GM12878 (cell line): Measurements from ENCODE around the gene PFKFB1. TPM values are rescaled to one million over a fixed set of nuclear protein-coding genes. Genes with fewer than 3 reads are reported as not detected.

Experiments
- ATAC-seq: fragments of 200-7000 bp; cut with Tn5 transposase; 3 replicates; pipeline ENCODE4 v1.9.1; 2020; ENCODE audit warnings: mild to moderate bottlenecking, moderate library complexity
- BruUV-seq: library from RNA; stranded (reverse); fragments of 400-500 nt; replicated peaks from 2 replicates; lab custom pipeline; 2021; lab: Mats Ljungman, UMichigan
- CTCF ChIA-PET: fragments of 300-600 bp; sonication (Branson Sonifier 250); formaldehyde crosslinking; extraction: SDS; loops from one replicate; lab custom pipeline; 2021; ENCODE audit warnings: inconsistent platforms; lab: Yijun Ruan, JAX
- POLR2A ChIA-PET: fragments of 350-600 bp; formaldehyde crosslinking; extraction: SDS; loops from one replicate; lab custom pipeline; 2021; ENCODE audit warnings: inconsistent platforms; lab: Charles Lee
- RAD21 ChIA-PET: fragments of 300-600 bp; sonication (Branson Sonifier 250); formaldehyde crosslinking; loops from one replicate; lab custom pipeline; 2023; ENCODE audit warnings: antibody characterized with exemption; ENCODE audit not compliant: unreplicated experiment; lab: Charles Lee
- SMC1A ChIA-PET: fragments of 300-600 bp; sonication (Branson Sonifier 250); formaldehyde crosslinking; loops from one replicate; lab custom pipeline; 2023; ENCODE audit not compliant: unreplicated experiment, uncharacterized antibody; lab: Charles Lee
- DNase-seq: peaks from one replicate; pipeline ENCODE4 v3.0.0-alpha.2; 2011; ENCODE audit warnings: low read depth, low spot score
- FAIRE-seq: peaks from 3 replicates; lab custom pipeline; 2011; peaks lifted over from hg19 to GRCh38; lab: Jason Lieb, UNC
- H2AFZ ChIP-seq: 2 replicates; pipeline ENCODE4 v1.6.0; 2011; ENCODE audit warnings: low read depth, low read length, control low read depth; ENCODE audit not compliant: control insufficient read depth
- H3K27ac ChIP-seq: 2 replicates; pipeline ENCODE4 v1.5.1; 2011; ENCODE audit warnings: control low read depth; ENCODE audit not compliant: control insufficient read depth, insufficient read depth
- H3K27me3 ChIP-seq, 2 experiments: replicated peaks in 1 of 2; 2 replicates each; pipeline versions ENCODE4 v1.6.0 to v1.6.1; 2011; ENCODE audit warnings: low read length in 1 of 2; ENCODE audit not compliant: control insufficient read depth in 2 of 2, insufficient read depth in 2 of 2
- H3K36me3 ChIP-seq, 2 experiments: 2 replicates each; pipeline ENCODE4 v1.5.1; 2011; ENCODE audit warnings: low read length in 1 of 2; ENCODE audit not compliant: control insufficient read depth in 2 of 2, insufficient read depth in 2 of 2
- H3K4me1 ChIP-seq: 2 replicates; pipeline ENCODE4 v1.6.1; 2011; ENCODE audit warnings: mild to moderate bottlenecking, low read length, moderate library complexity, mixed read lengths; ENCODE audit not compliant: control insufficient read depth, insufficient read depth
- H3K4me2 ChIP-seq: 2 replicates; pipeline ENCODE4 v1.6.0; 2011; ENCODE audit warnings: control low read depth; ENCODE audit not compliant: control insufficient read depth, insufficient read depth
- H3K4me3 ChIP-seq: fragments of 200-600 bp; sonication (generic); 2 replicates; pipeline ENCODE4 v1.5.1; 2016
- H3K79me2 ChIP-seq: 2 replicates; pipeline ENCODE4 v1.6.0; 2011; ENCODE audit warnings: low read length; ENCODE audit not compliant: control insufficient read depth, insufficient read depth
- H3K9ac ChIP-seq: 2 replicates; pipeline ENCODE4 v1.8.0; 2011; ENCODE audit warnings: low read length, control low read depth, mixed read lengths; ENCODE audit not compliant: control insufficient read depth, insufficient read depth
- H3K9me3 ChIP-seq: replicated peaks from 3 replicates; pipeline ENCODE4 v1.5.1; 2011; ENCODE audit warnings: mild to moderate bottlenecking, low read length; ENCODE audit not compliant: control insufficient read depth, insufficient read depth
- H4K20me1 ChIP-seq: 2 replicates; pipeline ENCODE4 v1.6.0; 2011; ENCODE audit not compliant: control insufficient read depth, insufficient read depth
- CHD2 ChIP-seq: IDR thresholded peaks from 2 replicates; pipeline ENCODE4 v1.6.1; 2011; ENCODE audit warnings: low read depth, low read length, improper control_type of control experiment, borderline replicate concordance
- MTA3 ChIP-seq: IDR thresholded peaks from 2 replicates; pipeline ENCODE4 v1.6.1; 2012; ENCODE audit warnings: low read length, inconsistent platforms, borderline replicate concordance
- NR2C1 ChIP-seq: fragments of 450-650 bp; IDR thresholded peaks from 2 replicates; pipeline ENCODE4 v1.6.1; 2017; ENCODE audit warnings: antibody characterized with exemption, mild to moderate bottlenecking, moderate library complexity
- RELA ChIP-seq: fragments of 450-650 bp; IDR thresholded peaks from 2 replicates; pipeline ENCODE4 v1.8.0; 2014; ENCODE audit warnings: borderline replicate concordance; ENCODE audit not compliant: partially characterized antibody
- ZBED1 ChIP-seq: IDR thresholded peaks from 2 replicates; pipeline ENCODE4 v1.6.1; 2016; ENCODE audit warnings: borderline replicate concordance
- WGBS: methylation state at CpG from one replicate; pipeline ENCODE4 v1.1.6; 2016; ENCODE audit warnings: low lambda C conversion rate; ENCODE audit not compliant: insufficient replicate concordance, insufficient coverage; ENCODE audit errors: missing lambda C conversion rate; 5-methylcytosine and 5-hydroxymethylcytosine counted together
- in situ Hi-C: fragments of 300-500 bp; cut with MboI; formaldehyde crosslinking; loops from 9 replicates; pipeline ENCODE4 v1.14.3; 2018; ENCODE audit warnings: mixed read lengths
- intact Hi-C: fragments of 100-400 bp; cut with micrococcal nuclease; formaldehyde crosslinking; loops from one replicate; pipeline ENCODE4 v1.14.2; 2022; ENCODE audit not compliant: unreplicated experiment
- polyA plus RNA-seq, 11 experiments: library from polyadenylated mRNA; depleted of rRNA in 4 of 11; unstranded in 6 of 11; stranded (reverse) in 5 of 11; fragments of >200 nt; fragmentation: Nextera tagmentation in 4 of 11; fragmentation: Illumina TruSeq in 1 of 11; extraction: Ambion mirVana in 4 of 11; extraction: Trizol in 1 of 11; gene quantifications; 1 replicate in 1 of 11; 2 replicates in 10 of 11; pipeline versions ENCODE4 v1.2.1 to v1.2.3, GENCODE V29; 2011 to 2016; ENCODE audit warnings: inconsistent platforms in 2 of 11, missing spikeins in 2 of 11, low read depth in 1 of 11
- total RNA-seq, 4 experiments: library from RNA; depleted of rRNA in 3 of 4; stranded (reverse); fragments of >200 nt in 3 of 4; fragmentation: Illumina TruSeq in 1 of 4; extraction: Trizol in 1 of 4; gene quantifications; 2 replicates each; pipeline versions ENCODE4 v1.2.1 to v1.2.3, GENCODE V29; 2013 to 2021
- TF ChIP-seq, protein P1 (sequence below): IDR thresholded peaks from 2 replicates; pipeline ENCODE4 v1.6.1; 2011; ENCODE audit warnings: borderline replicate concordance, low read depth, mild to moderate bottlenecking, moderate library complexity, mixed read lengths, low read length; ENCODE audit not compliant: insufficient read depth; ENCODE audit errors: extremely low read length

The PFKFB1 gene
- total and polyA plus RNA-seq, 10 of the 15 experiments (the other 5 are each of a cell fraction or from before 2014, with no cell fraction given), result 0.13 to 0.59 (median 0.37) TPM

- Histone ChIP-seq H4K20me1 (no peaks in the 10 kb centered on the region), H3K4me3 (no peak overlapping the region), H3K27me3 (no peaks in the 10 kb centered on the region), H3K36me3 (no peaks in the 10 kb centered on the region), H3K27ac (no peak overlapping the region), H2AFZ (no peak overlapping the region; the same call in 1 of the 2 replicates), H3K4me2 (no peak overlapping the region), H3K79me2 (no peaks in the 10 kb centered on the region), H3K4me1 (no peaks in the 10 kb centered on the region), H3K9ac (no peak overlapping the region), H3K9me3 (no peaks in the 10 kb centered on the region; the same call in 2 of the 3 replicates)
- no peak for FAIRE-seq
- ATAC-seq, result no peak
- ChIA-PET RAD21 (no interaction called here), SMC1A (no interaction called here), CTCF (no interaction called here), POLR2A (no interaction called here)
- no peak for DNase-seq
- BruUV-seq, result no TSS peak
- 24% methylated on average over 6 of the region's 6 CpGs for WGBS
- intact Hi-C loops (no loop called here), in situ Hi-C loops (no loop called here)
- TF ChIP-seq MTA3 (no peak), CHD2 (no peak), NR2C1 (no peak), ZBED1 (no peak)
- TF ChIP-seq, protein P1, sequence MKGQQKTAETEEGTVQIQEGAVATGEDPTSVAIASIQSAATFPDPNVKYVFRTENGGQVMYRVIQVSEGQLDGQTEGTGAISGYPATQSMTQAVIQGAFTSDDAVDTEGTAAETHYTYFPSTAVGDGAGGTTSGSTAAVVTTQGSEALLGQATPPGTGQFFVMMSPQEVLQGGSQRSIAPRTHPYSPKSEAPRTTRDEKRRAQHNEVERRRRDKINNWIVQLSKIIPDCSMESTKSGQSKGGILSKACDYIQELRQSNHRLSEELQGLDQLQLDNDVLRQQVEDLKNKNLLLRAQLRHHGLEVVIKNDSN, result no peak
Measured at GRCh38 chrX:54980334-54980733, 13.7 kb downstream of the PFKFB1 start.

- FAIRE-seq, result no peak
- H2AFZ ChIP-seq, result no peak overlapping the region
- H3K79me2 ChIP-seq, result no peaks in the 10 kb centered on the region
- H4K20me1 ChIP-seq, result no peaks in the 10 kb centered on the region
- H3K9ac ChIP-seq, result no peak overlapping the region
- no peaks in the 10 kb centered on the region for H3K4me1 ChIP-seq
- no peak for DNase-seq
- no peaks in the 10 kb centered on the region; the same call in 2 of the 3 replicates for H3K9me3 ChIP-seq
- no peak for TF ChIP-seq RELA
- no peak overlapping the region for H3K27ac ChIP-seq
- POLR2A ChIA-PET, result no interaction called here
- intact Hi-C loops (no loop called here), in situ Hi-C loops (no loop called here)
- H3K4me2 ChIP-seq, result no peak overlapping the region
- CTCF ChIA-PET, result no interaction called here
- H3K27me3 ChIP-seq, result no peaks in the 10 kb centered on the region
- no peak for ATAC-seq
- SMC1A ChIA-PET, result interaction anchor here (1.0 kb wide), 1 partner anchor 75 kb away, joined by 5 read pairs; no protein-coding TSS in a partner anchor
- no TSS peak for BruUV-seq
- H3K36me3 ChIP-seq, result no peaks in the 10 kb centered on the region
- RAD21 ChIA-PET, result no interaction called here
- no peak overlapping the region for H3K4me3 ChIP-seq
Measured at GRCh38 chrX:54979432-54979831, 14.6 kb downstream of the PFKFB1 start.
